NK-92 treated with Interleukin-12 subunit alpha and Interleukin-12 subunit beta, amount 100 ng/mL, for 24 hours (cell line): ENCODE results near the gene OR5D18.
"Not testable (repeated sequence)": the region's sequence is repeated elsewhere in the genome, so short reads cannot be mapped to it uniquely, and the experiment has no call there.

ENCODE experiments used
- DNase-seq: peaks from one replicate; lab custom pipeline; 2025; lab: John Stamatoyannopoulos, UW

OR5D18 gene

DNA sequence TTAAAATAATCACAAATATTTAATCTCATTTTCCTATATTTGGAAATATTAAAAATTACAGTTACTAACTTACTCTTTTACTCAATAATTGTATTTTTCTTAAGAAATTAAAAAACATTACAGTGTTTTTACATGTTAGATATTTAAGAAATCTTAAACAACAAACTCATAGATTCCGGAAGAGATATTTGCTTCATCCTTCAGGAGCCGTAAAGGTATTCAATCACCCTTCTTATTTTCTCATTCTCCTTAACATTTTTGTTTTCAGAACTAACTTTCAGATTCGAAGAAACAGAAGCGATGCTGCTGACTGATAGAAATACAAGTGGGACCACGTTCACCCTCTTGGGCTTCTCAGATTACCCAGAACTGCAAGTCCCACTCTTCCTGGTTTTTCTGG, at the start of gene OR5D18:
TSS of gene OR5D18 (plus strand) at position 301 of the 400 bp plus-strand sequence. CDS start at position 301, 0 bp downstream.
- DNase-seq, result no peak

DNA sequence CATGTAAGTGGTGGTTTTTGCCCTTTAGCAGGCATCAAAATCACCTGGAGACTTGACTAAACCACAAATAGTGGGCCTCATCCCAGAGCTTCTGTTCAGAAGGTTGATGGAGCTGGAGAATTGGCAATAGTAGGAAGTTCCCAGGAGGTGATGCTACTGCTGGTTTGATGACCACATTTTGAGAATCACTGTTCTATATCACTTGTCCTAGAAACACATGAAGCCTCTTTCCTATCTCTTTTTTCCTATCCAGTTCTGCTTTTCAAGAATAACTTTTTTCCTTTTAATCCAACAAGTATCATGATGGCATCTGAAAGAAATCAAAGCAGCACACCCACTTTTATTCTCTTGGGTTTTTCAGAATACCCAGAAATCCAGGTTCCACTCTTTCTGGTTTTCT, 46.3 kb upstream of the OR5D18 start, which contains the start of gene OR5D13:
TSS of gene OR5D13 (plus strand) at position 301 of the 400 bp plus-strand sequence. CDS start at position 301, 0 bp downstream.
- DNase-seq, result no peak

- DNase-seq, result no peak
These were observed 27.8 kb upstream of the OR5D18 start for GRCh38 chr11:55791606-55792005.

DNA sequence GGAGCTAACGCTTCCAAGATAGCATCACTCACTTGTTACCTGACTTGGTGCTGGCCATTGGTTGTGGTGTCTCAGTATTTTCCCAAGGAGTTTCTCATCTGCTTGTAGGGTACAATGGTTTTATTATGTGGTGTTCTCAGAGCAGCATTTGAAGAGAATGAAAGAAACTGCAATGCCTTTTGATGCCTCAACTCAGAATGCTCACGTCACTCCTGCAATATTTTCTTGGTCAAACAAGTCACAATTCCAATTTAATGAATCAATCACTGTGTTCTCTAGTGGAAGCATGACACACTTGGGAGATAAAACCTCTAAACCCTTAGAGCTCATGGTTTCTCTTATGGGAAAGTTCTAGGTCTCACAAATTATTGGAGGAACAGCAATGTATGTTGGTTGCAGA, 26.1 kb upstream of the OR5D18 start:
- DNase-seq, result no peak

DNA sequence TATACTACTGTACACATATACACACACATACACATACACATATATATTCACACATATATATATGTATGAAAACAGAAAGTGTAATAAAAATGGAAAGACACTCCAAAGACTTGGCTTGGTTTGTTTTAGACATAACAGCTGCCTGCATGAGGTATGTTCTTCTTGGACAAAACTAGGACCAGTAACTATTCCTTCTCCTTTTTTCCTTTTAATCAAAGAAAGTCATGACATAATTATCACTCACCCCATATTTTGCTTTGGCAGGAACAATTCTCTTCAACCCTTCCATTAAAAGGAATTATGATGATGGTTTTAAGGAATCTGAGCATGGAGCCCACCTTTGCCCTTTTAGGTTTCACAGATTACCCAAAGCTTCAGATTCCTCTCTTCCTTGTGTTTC, 24.2 kb upstream of the OR5D18 start, which contains the start of gene OR5D14:
TSS of gene OR5D14 (plus strand) at position 301 of the 400 bp plus-strand sequence. CDS start at position 301, 0 bp downstream.
- DNase-seq, result no peak

- no peak for DNase-seq
These were observed 13.2 kb upstream of the OR5D18 start for GRCh38 chr11:55806248-55806647.

DNA sequence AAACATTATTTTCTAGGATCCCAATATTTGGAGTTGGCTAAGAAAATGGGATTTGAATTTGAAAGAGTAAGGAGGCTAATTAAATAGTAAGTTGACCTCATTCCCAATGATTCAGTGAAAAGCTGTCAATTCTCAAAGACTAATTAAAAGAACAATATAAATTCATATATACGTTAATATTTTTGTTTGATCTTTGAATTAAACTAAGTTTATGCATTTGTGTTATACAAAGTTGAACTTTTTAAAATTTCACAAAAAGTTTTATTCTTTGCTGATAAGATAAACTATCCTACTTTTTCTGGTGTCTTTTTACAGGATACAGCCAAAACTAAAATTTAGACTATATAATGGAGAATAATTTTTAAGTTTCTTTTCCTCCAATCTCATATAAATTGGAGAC, 8.4 kb upstream of the OR5D18 start, which contains the start of gene OR5L1:
TSS of gene OR5L1 (plus strand) at position 301 of the 400 bp plus-strand sequence. CDS start 100 bp downstream, outside the sequence.
- no peak for DNase-seq

DNA sequence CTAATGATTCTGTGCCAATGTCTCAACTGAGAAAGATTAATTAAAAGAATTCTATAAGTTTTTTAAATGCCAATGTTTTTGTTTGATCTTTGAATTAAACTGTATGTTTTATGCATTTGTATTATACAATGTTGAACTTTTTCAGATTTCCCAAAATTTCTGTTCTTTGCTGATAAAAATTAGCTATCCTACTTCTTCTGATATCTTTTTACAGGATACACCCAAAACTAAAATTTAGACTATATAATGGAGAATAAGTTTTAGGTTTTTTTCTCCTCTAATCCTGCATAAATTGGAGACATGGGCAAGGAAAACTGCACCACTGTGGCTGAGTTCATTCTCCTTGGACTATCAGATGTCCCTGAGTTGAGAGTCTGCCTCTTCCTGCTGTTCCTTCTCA, 7.5 kb downstream of the OR5D18 start, which contains the start of gene OR5L2:
TSS of gene OR5L2 (plus strand) at position 301 of the 400 bp plus-strand sequence. CDS start at position 301, 0 bp downstream.
- no peak for DNase-seq

- DNase-seq, result no peak
These were observed 19.0 kb downstream of the OR5D18 start, which contains the start of gene OR5D16 for GRCh38 chr11:55838452-55838851. OR5D16 (plus strand) TSS chr11:55838752; CDS start chr11:55838752, 0 bp downstream.

DNA sequence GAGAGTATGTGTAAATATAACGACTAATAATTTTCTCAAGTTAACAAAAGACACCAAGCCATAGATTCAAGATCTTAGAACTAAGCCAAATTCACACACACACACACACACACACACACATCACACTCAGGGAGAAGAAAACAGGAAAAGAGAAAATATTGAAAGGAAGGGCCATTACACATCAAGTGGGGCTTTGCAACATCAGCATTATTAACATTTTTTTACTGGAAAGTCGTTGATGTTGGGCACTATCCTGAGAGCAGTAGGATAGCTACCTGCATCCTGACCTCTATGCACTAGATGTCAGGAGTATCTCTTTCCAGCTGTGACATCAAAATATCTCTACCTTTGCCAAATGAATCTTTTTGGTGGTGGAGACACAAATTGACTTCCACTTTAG, 28.0 kb downstream of the OR5D18 start:
- no peak for DNase-seq

GRCh38 chr11:55849037-55849436, 29.6 kb downstream of the OR5D18 start:
- no peak for DNase-seq

DNA sequence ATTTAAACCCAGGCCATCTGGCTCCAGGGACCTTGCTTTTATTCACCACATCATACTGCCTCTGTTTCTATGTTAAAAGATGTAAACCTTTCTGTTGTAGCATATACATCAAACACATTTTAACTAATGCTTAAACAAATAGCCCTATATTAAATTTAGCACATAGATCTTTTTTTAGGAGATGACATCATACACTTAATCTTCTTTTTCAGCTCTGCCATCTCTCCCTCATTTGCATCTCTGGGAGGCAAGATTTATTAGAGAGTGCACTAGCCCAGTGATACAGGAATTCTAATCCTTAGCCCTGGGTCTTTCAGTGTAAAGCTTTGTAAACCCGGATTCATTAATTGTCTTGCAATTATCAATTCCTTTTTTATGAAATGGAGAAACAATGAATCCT, 32.7 kb downstream of the OR5D18 start:
- DNase-seq, result no peak

DNA sequence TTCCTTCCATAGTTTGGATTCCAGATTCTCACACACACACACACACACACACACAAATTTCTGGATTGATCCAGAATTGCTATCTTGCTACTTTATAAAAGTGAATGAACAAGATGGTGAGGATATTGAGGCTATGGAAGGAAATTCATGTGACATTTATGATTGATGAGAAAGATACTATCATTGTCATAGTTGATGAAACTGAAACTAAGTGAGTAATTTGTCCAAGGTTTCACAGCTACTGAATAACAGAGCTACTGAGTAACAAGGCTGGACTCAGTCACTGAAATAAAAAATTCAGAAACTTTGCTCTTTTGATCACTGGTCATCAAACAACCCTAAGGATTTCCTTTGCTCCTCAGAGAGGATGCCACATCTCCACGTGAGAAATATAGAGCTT, 35.3 kb downstream of the OR5D18 start:
- no peak for DNase-seq

DNA sequence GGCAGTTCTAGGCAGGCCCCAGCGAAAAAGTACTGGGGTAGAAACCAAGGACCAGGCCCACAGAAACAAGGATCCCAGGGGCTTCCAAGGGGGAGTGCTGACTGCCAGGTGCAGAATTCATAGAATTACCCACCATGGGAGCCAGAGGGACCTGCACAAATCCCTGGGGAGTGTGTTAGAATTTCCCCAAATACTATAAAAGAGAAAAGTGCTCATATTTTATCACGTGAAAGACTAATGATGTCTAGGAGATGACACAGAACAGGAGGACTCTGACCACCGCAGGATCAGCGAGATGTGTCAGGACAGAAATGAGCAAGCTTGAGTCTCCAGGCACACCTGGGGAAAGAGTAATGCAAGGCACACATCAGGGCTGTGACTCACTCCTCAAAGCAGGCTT, 47.9 kb downstream of the OR5D18 start:
- DNase-seq, result not testable (repeated sequence)
